GM06990 (cell line): ENCODE data around the gene MED16.
A peak's percentile ranks its signal among the peaks of the same experiment; 100 is the strongest.

ENCODE experiments used
- DNase-seq: peaks from one replicate; pipeline ENCODE4 v3.0.0-alpha.2; 2011; ENCODE audit not compliant: insufficient read length; ENCODE audit errors: extremely low read depth
- H3K27me3 ChIP-seq: replicated peaks from 2 replicates; pipeline ENCODE4 v1.6.0; 2011; ENCODE audit warnings: low read length; ENCODE audit not compliant: control insufficient read depth, insufficient read depth
- H3K36me3 ChIP-seq: 2 replicates; pipeline ENCODE4 v1.5.1; 2011; ENCODE audit warnings: low read length; ENCODE audit not compliant: control insufficient read depth, insufficient read depth
- H3K4me3 ChIP-seq: replicated peaks from 2 replicates; pipeline ENCODE4 v1.5.1; 2011; ENCODE audit warnings: low read depth, mild to moderate bottlenecking, control low read depth, low read length
- CTCF ChIP-seq: IDR thresholded peaks from 2 replicates; pipeline ENCODE4 v1.5.1; 2011; ENCODE audit warnings: low read length, control low read depth, mild to moderate bottlenecking, inconsistent platforms; ENCODE audit not compliant: insufficient read depth, poor library complexity, severe bottlenecking

MED16 gene

GRCh38 chr19:904545-904944 is 11.6 kb upstream of the MED16 start:
- H3K36me3 ChIP-seq: peaks cover 4% of the 10 kb centered on the region
- no peaks in the 10 kb centered on the region for H3K27me3 ChIP-seq
- DNase-seq: no peak

GRCh38 chr19:903266-903797 is 10.3 kb upstream of the MED16 start:
- no peak overlapping the region for H3K4me3 ChIP-seq
- no peak for TF ChIP-seq CTCF
- peaks cover 4% of the 10 kb centered on the region for H3K36me3 ChIP-seq
- no peaks in the 10 kb centered on the region for H3K27me3 ChIP-seq
- no peak for DNase-seq

More at GRCh38 chr19:904545-904944, 11.6 kb upstream of the MED16 start:
- no peak for TF ChIP-seq CTCF
- no peak overlapping the region for H3K4me3 ChIP-seq

- Histone ChIP-seq H3K36me3 (peaks cover 4% of the 10 kb centered on the region), H3K4me3 (no peak overlapping the region), H3K27me3 (no peaks in the 10 kb centered on the region)
- no peak for TF ChIP-seq CTCF
- DNase-seq: no peak
Observed at GRCh38 chr19:902446-903226, 9.6 kb upstream of the MED16 start.

GRCh38 chr19:902093-902370 is 9.0 kb upstream of the MED16 start:
- Histone ChIP-seq H3K4me3 (no peak overlapping the region), H3K36me3 (peaks cover 6% of the 10 kb centered on the region), H3K27me3 (no peaks in the 10 kb centered on the region)
- TF ChIP-seq CTCF: no peak
- DNase-seq: no peak

GRCh38 chr19:901216-902092 is 8.5 kb upstream of the MED16 start:
- H3K4me3 ChIP-seq: no peak overlapping the region
- H3K27me3 ChIP-seq: no peaks in the 10 kb centered on the region
- DNase-seq: peak; percentile 2
- peaks cover 6% of the 10 kb centered on the region for H3K36me3 ChIP-seq
- no peak for TF ChIP-seq CTCF
